ENCODE results near the gene PRDM1.

DNA sequence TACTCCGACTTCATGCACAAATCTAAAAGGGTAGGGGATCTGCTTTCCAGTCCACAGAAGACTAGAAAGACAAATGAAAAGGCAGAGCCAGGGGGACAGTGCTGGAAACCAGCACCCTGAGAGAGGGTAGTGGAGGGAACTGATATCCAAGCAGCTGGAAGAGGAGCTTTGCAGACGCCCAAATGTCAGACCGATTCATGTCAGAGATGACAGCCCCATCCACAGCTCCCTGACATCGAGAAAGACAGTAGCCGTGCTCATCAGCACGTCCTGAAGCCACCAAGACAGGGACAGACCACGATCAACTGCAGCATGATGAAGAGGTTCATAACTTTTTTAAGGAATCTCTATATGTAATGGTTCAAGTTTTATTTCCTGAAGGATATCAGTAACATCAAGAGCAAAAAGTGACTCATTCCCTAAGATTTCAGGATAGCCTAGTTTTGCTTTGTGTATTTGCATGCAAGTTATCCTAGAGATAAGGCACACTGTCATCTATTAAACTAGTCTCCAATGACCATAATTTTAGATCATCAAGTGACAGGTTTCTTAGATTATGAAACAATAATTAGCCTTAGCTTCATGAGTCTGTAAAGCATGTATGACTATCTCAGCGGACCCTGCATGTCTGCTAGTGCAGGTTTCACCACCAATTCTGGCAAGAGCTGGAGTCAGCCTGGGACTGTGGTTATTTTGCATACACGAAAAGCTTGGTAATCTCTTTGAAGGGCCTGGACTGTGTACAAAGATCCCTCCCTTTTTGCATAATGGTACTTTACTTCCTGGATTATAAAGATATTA is 43.0 kb downstream of the PRDM1 start:
- TF ChIP-seq, protein P1, sequence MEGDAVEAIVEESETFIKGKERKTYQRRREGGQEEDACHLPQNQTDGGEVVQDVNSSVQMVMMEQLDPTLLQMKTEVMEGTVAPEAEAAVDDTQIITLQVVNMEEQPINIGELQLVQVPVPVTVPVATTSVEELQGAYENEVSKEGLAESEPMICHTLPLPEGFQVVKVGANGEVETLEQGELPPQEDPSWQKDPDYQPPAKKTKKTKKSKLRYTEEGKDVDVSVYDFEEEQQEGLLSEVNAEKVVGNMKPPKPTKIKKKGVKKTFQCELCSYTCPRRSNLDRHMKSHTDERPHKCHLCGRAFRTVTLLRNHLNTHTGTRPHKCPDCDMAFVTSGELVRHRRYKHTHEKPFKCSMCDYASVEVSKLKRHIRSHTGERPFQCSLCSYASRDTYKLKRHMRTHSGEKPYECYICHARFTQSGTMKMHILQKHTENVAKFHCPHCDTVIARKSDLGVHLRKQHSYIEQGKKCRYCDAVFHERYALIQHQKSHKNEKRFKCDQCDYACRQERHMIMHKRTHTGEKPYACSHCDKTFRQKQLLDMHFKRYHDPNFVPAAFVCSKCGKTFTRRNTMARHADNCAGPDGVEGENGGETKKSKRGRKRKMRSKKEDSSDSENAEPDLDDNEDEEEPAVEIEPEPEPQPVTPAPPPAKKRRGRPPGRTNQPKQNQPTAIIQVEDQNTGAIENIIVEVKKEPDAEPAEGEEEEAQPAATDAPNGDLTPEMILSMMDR (conservative IDR thresholded peaks at IDR 0.05; ENCODE audit: low read length), result no peak
- TF ChIP-seq EZH2phosphoT487 (IDR thresholded peaks at IDR 0.05; ENCODE audit: borderline replicate concordance), result no peak

All from Loucy (cell line).